GM23338 (cell line): Measurements from ENCODE around the gene TRIM67. TPM values are rescaled to one million over a fixed set of nuclear protein-coding genes. Genes with fewer than 3 reads are reported as not detected.

Experiments
- ATAC-seq: fragments of 200-7000 bp; cut with Tn5 transposase; 3 replicates; pipeline ENCODE4 v1.9.1; 2020
- DNase-seq: peaks from one replicate; pipeline ENCODE4 v3.0.0-alpha.2; 2015; ENCODE audit warnings: low spot score
- H2AFZ ChIP-seq: fragments of 200-600 bp; sonication (generic); 2 replicates; pipeline ENCODE4 v1.8.0; 2016; ENCODE audit warnings: antibody characterized with exemption, mild to moderate bottlenecking, moderate library complexity
- H3F3A ChIP-seq: fragments of 200-600 bp; sonication (generic); replicated peaks from 2 replicates; pipeline ENCODE4 v1.8.0; 2017; ENCODE audit warnings: antibody characterized with exemption, mixed run types, low read depth
- H3K27ac ChIP-seq: fragments of 200-600 bp; sonication (generic); 2 replicates; pipeline ENCODE4 v1.6.1; 2016; ENCODE audit warnings: low read depth
- H3K27me3 ChIP-seq: fragments of 200-600 bp; sonication (generic); 2 replicates; pipeline ENCODE4 v1.8.0; 2016; ENCODE audit warnings: mild to moderate bottlenecking, mixed run types, moderate library complexity; ENCODE audit not compliant: insufficient read depth
- H3K36me3 ChIP-seq: fragments of 200-600 bp; sonication (generic); 2 replicates; pipeline ENCODE4 v1.8.0; 2016; ENCODE audit warnings: mild to moderate bottlenecking; ENCODE audit not compliant: insufficient read depth
- H3K4me1 ChIP-seq: fragments of 200-600 bp; sonication (generic); 2 replicates; pipeline ENCODE4 v1.8.0; 2016; ENCODE audit warnings: mild to moderate bottlenecking, moderate library complexity; ENCODE audit not compliant: insufficient read depth
- H3K4me2 ChIP-seq: fragments of 200-600 bp; sonication (generic); 2 replicates; pipeline ENCODE4 v1.7.1; 2017; ENCODE audit warnings: mixed run types
- H3K4me3 ChIP-seq: fragments of 200-600 bp; sonication (generic); 2 replicates; pipeline ENCODE4 v1.6.1; 2016; ENCODE audit warnings: mixed run types
- H3K79me2 ChIP-seq: fragments of 200-600 bp; sonication (generic); replicated peaks from 2 replicates; pipeline ENCODE4 v1.8.0; 2017; ENCODE audit warnings: mild to moderate bottlenecking; ENCODE audit not compliant: insufficient read depth
- H3K9me2 ChIP-seq: fragments of 200-600 bp; sonication (generic); 2 replicates; pipeline ENCODE4 v1.8.0; 2017; ENCODE audit not compliant: insufficient read depth
- H4K20me1 ChIP-seq: fragments of 200-600 bp; sonication (generic); replicated peaks from 2 replicates; pipeline ENCODE4 v1.8.0; 2017; ENCODE audit warnings: mild to moderate bottlenecking; ENCODE audit not compliant: insufficient read depth
- H3K27ac Mint-ChIP-seq: 2 replicates; pipeline ENCODE4 v1.8.0; 2020; ENCODE audit warnings: inconsistent platforms, mild to moderate bottlenecking, moderate library complexity, mixed read lengths
- H3K27me3 Mint-ChIP-seq: 3 replicates; pipeline ENCODE4 v1.8.0; 2022; ENCODE audit warnings: low read depth, mild to moderate bottlenecking, moderate library complexity, mixed read lengths, inconsistent platforms; ENCODE audit not compliant: insufficient read depth, poor library complexity
- H3K36me3 Mint-ChIP-seq: 3 replicates; pipeline ENCODE4 v1.8.0; 2021; ENCODE audit warnings: low read depth, mild to moderate bottlenecking, inconsistent platforms, moderate library complexity, mixed read lengths
- H3K4me1 Mint-ChIP-seq: 3 replicates; pipeline ENCODE4 v1.8.0; 2020; ENCODE audit warnings: mild to moderate bottlenecking, inconsistent platforms, mixed read lengths
- H3K4me3 Mint-ChIP-seq: 3 replicates; pipeline ENCODE4 v1.8.0; 2021; ENCODE audit warnings: moderate library complexity, mild to moderate bottlenecking, inconsistent platforms, mixed read lengths
- H3K9me3 Mint-ChIP-seq: 3 replicates; pipeline ENCODE4 v1.8.0; 2020; ENCODE audit warnings: moderate library complexity, mild to moderate bottlenecking, inconsistent platforms, mixed read lengths
- CREB1 ChIP-seq: fragments of 250-450 bp; sonication (Bioruptor Pico); IDR thresholded peaks from 2 replicates; pipeline ENCODE4 v1.5.0; 2020; ENCODE audit warnings: low read depth, mild to moderate bottlenecking, moderate library complexity
- EZH2 ChIP-seq: fragments of 200-600 bp; sonication (generic); IDR thresholded peaks from one replicate; pipeline ENCODE4 v1.8.0; 2017; ENCODE audit warnings: antibody characterized with exemption, mild to moderate bottlenecking, low read depth; ENCODE audit not compliant: unreplicated experiment
- EZH2phosphoT487 ChIP-seq: fragments of 200-600 bp; sonication (generic); IDR thresholded peaks from one replicate; pipeline ENCODE4 v1.8.1; 2018; ENCODE audit warnings: antibody characterized with exemption; ENCODE audit not compliant: unreplicated experiment
- JUNB ChIP-seq: IDR thresholded peaks from one replicate; pipeline ENCODE4 v1.6.1; 2016; ENCODE audit warnings: antibody characterized with exemption; ENCODE audit not compliant: unreplicated experiment
- NANOG ChIP-seq: IDR thresholded peaks from 2 replicates; pipeline ENCODE4 v1.6.1; 2016; ENCODE audit warnings: antibody characterized with exemption, borderline replicate concordance
- POLR2AphosphoS5 ChIP-seq: IDR thresholded peaks from 2 replicates; pipeline ENCODE4 v1.6.1; 2016; ENCODE audit warnings: antibody characterized with exemption, low read depth
- STAT1 ChIP-seq: IDR thresholded peaks from one replicate; pipeline ENCODE4 v1.6.1; 2016; ENCODE audit warnings: antibody characterized with exemption; ENCODE audit not compliant: unreplicated experiment
- ZNF114 ChIP-seq: fragments of 250-450 bp; sonication (Bioruptor Pico); IDR thresholded peaks from 2 replicates; pipeline ENCODE4 v1.5.0; 2020; ENCODE audit warnings: mild to moderate bottlenecking, moderate library complexity
- ZNF331 ChIP-seq: fragments of 250-450 bp; sonication (Bioruptor Pico); IDR thresholded peaks from 2 replicates; pipeline ENCODE4 v1.5.0; 2020; ENCODE audit warnings: low read depth, mild to moderate bottlenecking, moderate library complexity
- polyA plus RNA-seq: library from polyadenylated mRNA; unstranded; fragments of >200 nt; fragmentation: Nextera tagmentation; extraction: Ambion mirVana; gene quantifications from 2 replicates; pipeline ENCODE4 v1.2.1, GENCODE V29; 2016
- total RNA-seq: library from RNA; depleted of rRNA; stranded (reverse); fragments of >200 nt; shearing (Covaris generic); gene quantifications from 2 replicates; pipeline ENCODE4 v1.2.3, GENCODE V29; 2014
- TF ChIP-seq, protein P1 (sequence below): fragments of 250-450 bp; sonication (Bioruptor Pico); IDR thresholded peaks from 2 replicates; pipeline ENCODE4 v1.5.0; 2020; ENCODE audit warnings: mild to moderate bottlenecking, moderate library complexity
- TF ChIP-seq, protein P2 (sequence below): IDR thresholded peaks from one replicate; pipeline ENCODE4 v1.6.1; 2018; ENCODE audit warnings: antibody characterized with exemption; ENCODE audit not compliant: unreplicated experiment
- TF ChIP-seq, protein P3 (sequence below), 2 experiments: fragments of 200-600 bp in 1 of 2; sonication (generic) in 1 of 2; conservative IDR thresholded peaks; 2 replicates each; pipeline versions ENCODE4 v1.5.1 to v1.6.1; 2016 to 2017; ENCODE audit warnings: antibody characterized with exemption in 2 of 2, low read depth in 2 of 2, mild to moderate bottlenecking in 2 of 2, moderate library complexity in 1 of 2
- TF ChIP-seq, protein P4 (sequence below): IDR thresholded peaks from 2 replicates; pipeline ENCODE4 v1.6.1; 2016; ENCODE audit warnings: antibody characterized with exemption

Gene TRIM67
- total and polyA plus RNA-seq, 2 experiments from 2014 or later = 0.03 TPM; not detected in 1

DNA sequence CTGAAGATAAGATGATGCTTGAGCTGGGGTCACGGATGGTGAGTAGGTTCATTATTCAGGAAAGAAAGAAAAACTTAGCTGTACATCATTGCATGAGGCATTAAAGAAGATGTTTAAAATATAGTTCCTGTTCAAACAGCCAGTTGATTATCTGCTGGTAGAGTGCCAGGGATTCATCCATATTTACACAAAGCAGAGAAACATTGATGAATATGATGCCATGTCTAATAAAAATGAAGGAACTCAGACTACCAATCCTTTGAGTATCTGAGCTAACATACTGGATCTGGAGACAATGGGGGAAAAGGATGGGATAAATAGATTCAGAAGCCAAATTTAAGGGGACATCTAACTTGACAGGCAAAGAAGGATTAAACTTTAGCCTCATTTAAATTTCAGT, 14.6 kb downstream of the TRIM67 start:
- Histone ChIP-seq H3K36me3 (no peaks in the 10 kb centered on the region), H4K20me1 (no peaks in the 10 kb centered on the region), H3K4me2 (no peak overlapping the region), H3K79me2 (no peaks in the 10 kb centered on the region), H2AFZ (no peak overlapping the region), H3K4me3 (no peak overlapping the region), H3K27me3 (no peaks in the 10 kb centered on the region), H3K27ac (no peak overlapping the region), H3F3A (no peaks in the 10 kb centered on the region), H3K4me1 (no peaks in the 10 kb centered on the region), H3K9me2 (no peaks in the 10 kb centered on the region)
- peaks cover 7% of the 10 kb centered on the region for H3K27me3 Mint-ChIP-seq
- H3K9me3 Mint-ChIP-seq = no peaks in the 10 kb centered on the region
- H3K36me3 Mint-ChIP-seq = no peaks in the 10 kb centered on the region
- no peaks in the 10 kb centered on the region for H3K4me1 Mint-ChIP-seq
- no peak overlapping the region for H3K27ac Mint-ChIP-seq
- H3K4me3 Mint-ChIP-seq = no peak overlapping the region
- no peak for DNase-seq
- TF ChIP-seq JUNB = no peak
- TF ChIP-seq ZNF331 = no peak
- no peak for TF ChIP-seq EZH2phosphoT487
- TF ChIP-seq CREB1 (CRISPR knock-in tag) = no peak
- TF ChIP-seq ZNF114 (CRISPR knock-in tag) = no peak
- TF ChIP-seq, protein P1, sequence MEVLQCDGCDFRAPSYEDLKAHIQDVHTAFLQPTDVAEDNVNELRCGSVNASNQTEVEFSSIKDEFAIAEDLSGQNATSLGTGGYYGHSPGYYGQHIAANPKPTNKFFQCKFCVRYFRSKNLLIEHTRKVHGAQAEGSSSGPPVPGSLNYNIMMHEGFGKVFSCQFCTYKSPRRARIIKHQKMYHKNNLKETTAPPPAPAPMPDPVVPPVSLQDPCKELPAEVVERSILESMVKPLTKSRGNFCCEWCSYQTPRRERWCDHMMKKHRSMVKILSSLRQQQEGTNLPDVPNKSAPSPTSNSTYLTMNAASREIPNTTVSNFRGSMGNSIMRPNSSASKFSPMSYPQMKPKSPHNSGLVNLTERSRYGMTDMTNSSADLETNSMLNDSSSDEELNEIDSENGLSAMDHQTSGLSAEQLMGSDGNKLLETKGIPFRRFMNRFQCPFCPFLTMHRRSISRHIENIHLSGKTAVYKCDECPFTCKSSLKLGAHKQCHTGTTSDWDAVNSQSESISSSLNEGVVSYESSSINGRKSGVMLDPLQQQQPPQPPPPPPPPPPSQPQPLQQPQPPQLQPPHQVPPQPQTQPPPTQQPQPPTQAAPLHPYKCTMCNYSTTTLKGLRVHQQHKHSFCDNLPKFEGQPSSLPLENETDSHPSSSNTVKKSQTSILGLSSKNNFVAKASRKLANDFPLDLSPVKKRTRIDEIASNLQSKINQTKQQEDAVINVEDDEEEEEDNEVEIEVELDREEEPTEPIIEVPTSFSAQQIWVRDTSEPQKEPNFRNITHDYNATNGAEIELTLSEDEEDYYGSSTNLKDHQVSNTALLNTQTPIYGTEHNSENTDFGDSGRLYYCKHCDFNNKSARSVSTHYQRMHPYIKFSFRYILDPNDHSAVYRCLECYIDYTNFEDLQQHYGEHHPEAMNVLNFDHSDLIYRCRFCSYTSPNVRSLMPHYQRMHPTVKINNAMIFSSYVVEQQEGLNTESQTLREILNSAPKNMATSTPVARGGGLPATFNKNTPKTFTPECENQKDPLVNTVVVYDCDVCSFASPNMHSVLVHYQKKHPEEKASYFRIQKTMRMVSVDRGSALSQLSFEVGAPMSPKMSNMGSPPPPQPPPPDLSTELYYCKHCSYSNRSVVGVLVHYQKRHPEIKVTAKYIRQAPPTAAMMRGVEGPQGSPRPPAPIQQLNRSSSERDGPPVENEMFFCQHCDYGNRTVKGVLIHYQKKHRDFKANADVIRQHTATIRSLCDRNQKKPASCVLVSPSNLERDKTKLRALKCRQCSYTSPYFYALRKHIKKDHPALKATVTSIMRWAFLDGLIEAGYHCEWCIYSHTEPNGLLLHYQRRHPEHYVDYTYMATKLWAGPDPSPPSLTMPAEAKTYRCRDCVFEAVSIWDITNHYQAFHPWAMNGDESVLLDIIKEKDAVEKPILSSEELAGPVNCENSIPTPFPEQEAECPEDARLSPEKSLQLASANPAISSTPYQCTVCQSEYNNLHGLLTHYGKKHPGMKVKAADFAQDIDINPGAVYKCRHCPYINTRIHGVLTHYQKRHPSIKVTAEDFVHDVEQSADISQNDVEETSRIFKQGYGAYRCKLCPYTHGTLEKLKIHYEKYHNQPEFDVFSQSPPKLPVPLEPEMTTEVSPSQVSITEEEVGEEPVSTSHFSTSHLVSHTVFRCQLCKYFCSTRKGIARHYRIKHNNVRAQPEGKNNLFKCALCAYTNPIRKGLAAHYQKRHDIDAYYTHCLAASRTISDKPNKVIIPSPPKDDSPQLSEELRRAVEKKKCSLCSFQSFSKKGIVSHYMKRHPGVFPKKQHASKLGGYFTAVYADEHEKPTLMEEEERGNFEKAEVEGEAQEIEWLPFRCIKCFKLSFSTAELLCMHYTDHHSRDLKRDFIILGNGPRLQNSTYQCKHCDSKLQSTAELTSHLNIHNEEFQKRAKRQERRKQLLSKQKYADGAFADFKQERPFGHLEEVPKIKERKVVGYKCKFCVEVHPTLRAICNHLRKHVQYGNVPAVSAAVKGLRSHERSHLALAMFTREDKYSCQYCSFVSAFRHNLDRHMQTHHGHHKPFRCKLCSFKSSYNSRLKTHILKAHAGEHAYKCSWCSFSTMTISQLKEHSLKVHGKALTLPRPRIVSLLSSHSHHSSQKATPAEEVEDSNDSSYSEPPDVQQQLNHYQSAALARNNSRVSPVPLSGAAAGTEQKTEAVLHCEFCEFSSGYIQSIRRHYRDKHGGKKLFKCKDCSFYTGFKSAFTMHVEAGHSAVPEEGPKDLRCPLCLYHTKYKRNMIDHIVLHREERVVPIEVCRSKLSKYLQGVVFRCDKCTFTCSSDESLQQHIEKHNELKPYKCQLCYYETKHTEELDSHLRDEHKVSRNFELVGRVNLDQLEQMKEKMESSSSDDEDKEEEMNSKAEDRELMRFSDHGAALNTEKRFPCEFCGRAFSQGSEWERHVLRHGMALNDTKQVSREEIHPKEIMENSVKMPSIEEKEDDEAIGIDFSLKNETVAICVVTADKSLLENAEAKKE (CRISPR knock-in tag) = no peak
- no peak for TF ChIP-seq STAT1
- TF ChIP-seq, protein P2, sequence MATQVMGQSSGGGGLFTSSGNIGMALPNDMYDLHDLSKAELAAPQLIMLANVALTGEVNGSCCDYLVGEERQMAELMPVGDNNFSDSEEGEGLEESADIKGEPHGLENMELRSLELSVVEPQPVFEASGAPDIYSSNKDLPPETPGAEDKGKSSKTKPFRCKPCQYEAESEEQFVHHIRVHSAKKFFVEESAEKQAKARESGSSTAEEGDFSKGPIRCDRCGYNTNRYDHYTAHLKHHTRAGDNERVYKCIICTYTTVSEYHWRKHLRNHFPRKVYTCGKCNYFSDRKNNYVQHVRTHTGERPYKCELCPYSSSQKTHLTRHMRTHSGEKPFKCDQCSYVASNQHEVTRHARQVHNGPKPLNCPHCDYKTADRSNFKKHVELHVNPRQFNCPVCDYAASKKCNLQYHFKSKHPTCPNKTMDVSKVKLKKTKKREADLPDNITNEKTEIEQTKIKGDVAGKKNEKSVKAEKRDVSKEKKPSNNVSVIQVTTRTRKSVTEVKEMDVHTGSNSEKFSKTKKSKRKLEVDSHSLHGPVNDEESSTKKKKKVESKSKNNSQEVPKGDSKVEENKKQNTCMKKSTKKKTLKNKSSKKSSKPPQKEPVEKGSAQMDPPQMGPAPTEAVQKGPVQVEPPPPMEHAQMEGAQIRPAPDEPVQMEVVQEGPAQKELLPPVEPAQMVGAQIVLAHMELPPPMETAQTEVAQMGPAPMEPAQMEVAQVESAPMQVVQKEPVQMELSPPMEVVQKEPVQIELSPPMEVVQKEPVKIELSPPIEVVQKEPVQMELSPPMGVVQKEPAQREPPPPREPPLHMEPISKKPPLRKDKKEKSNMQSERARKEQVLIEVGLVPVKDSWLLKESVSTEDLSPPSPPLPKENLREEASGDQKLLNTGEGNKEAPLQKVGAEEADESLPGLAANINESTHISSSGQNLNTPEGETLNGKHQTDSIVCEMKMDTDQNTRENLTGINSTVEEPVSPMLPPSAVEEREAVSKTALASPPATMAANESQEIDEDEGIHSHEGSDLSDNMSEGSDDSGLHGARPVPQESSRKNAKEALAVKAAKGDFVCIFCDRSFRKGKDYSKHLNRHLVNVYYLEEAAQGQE = no peak
- no peak for TF ChIP-seq NANOG
- no peak for TF ChIP-seq POLR2AphosphoS5
- TF ChIP-seq EZH2 = no peak
- TF ChIP-seq, protein P3, sequence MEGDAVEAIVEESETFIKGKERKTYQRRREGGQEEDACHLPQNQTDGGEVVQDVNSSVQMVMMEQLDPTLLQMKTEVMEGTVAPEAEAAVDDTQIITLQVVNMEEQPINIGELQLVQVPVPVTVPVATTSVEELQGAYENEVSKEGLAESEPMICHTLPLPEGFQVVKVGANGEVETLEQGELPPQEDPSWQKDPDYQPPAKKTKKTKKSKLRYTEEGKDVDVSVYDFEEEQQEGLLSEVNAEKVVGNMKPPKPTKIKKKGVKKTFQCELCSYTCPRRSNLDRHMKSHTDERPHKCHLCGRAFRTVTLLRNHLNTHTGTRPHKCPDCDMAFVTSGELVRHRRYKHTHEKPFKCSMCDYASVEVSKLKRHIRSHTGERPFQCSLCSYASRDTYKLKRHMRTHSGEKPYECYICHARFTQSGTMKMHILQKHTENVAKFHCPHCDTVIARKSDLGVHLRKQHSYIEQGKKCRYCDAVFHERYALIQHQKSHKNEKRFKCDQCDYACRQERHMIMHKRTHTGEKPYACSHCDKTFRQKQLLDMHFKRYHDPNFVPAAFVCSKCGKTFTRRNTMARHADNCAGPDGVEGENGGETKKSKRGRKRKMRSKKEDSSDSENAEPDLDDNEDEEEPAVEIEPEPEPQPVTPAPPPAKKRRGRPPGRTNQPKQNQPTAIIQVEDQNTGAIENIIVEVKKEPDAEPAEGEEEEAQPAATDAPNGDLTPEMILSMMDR (conservative IDR thresholded peaks at IDR 0.05; ENCODE audit: low read depth in 2 of 2) = no peak
- TF ChIP-seq, protein P4, sequence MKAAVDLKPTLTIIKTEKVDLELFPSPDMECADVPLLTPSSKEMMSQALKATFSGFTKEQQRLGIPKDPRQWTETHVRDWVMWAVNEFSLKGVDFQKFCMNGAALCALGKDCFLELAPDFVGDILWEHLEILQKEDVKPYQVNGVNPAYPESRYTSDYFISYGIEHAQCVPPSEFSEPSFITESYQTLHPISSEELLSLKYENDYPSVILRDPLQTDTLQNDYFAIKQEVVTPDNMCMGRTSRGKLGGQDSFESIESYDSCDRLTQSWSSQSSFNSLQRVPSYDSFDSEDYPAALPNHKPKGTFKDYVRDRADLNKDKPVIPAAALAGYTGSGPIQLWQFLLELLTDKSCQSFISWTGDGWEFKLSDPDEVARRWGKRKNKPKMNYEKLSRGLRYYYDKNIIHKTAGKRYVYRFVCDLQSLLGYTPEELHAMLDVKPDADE = no peak
- no peak for ATAC-seq
